Nephron progenitor cell (in vitro differentiated cells): ENCODE results near the gene CFAP58.
A peak's percentile ranks its signal among the peaks of the same experiment; 100 is the strongest.

Experiments used
- DNase-seq: peaks from one replicate; pipeline ENCODE4 v3.0.0; 2021
- H3K27ac Mint-ChIP-seq: 2 replicates; pipeline ENCODE4 v1.8.0; 2021; ENCODE audit warnings: mild to moderate bottlenecking, moderate library complexity, mixed read lengths
- H3K27me3 Mint-ChIP-seq: 2 replicates; pipeline ENCODE4 v1.8.0; 2021; ENCODE audit warnings: mild to moderate bottlenecking, low read depth, mixed read lengths; ENCODE audit not compliant: poor library complexity
- H3K36me3 Mint-ChIP-seq: 2 replicates; pipeline ENCODE4 v1.8.0; 2021; ENCODE audit warnings: low read depth, mixed read lengths
- H3K4me1 Mint-ChIP-seq: 2 replicates; pipeline ENCODE4 v1.8.0; 2021; ENCODE audit warnings: mixed read lengths
- H3K4me3 Mint-ChIP-seq: 2 replicates; pipeline ENCODE4 v1.8.0; 2021; ENCODE audit warnings: mild to moderate bottlenecking, moderate library complexity, mixed read lengths
- H3K9me3 Mint-ChIP-seq: 2 replicates; pipeline ENCODE4 v1.8.0; 2021; ENCODE audit warnings: mild to moderate bottlenecking, moderate library complexity, mixed read lengths
- TF ChIP-seq, protein P1 (sequence below): fragments of 200-600 bp; sonication (generic); IDR thresholded peaks from 2 replicates; pipeline ENCODE4 v1.5.0; 2021; ENCODE audit warnings: antibody characterized with exemption

The CFAP58 gene

DNA sequence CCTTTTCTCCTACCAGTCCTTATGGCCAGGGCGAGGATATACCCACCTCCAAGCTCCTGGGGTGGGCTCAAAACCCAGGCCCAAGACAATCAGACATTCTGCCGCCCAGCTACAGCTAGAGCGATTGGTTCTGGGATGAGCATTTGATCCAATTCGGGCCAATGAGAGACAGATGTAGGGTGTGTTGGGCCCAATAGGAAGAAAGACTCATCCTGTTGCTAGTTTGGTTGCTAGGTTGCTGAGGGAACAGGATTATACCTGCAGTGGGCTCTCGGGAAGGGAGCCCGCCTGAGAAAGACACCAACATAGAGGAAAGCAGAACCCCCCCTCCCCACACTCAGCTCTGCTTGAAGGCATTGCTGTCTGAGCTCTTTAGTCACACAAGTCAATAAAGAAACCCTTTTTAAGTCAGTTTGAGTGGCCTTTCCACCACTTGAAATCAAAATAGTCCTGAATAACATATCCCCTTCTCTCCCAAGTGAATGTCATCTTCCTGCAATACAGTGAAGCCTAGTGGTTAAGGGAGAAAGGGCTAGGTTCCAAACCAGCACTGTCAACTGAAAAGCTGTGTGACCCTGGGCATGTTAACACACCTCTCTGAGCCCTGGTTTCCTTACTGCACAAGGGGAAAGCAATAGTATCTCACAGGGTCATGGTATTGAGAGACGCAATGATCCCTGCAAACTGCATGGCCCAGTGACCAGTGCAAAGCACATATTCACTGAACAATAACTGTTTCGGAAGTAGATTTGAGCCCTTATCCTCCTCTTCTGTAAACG, 37.1 kb upstream of the CFAP58 start:
- no peaks in the 10 kb centered on the region for H3K9me3 Mint-ChIP-seq
- TF ChIP-seq, protein P1, sequence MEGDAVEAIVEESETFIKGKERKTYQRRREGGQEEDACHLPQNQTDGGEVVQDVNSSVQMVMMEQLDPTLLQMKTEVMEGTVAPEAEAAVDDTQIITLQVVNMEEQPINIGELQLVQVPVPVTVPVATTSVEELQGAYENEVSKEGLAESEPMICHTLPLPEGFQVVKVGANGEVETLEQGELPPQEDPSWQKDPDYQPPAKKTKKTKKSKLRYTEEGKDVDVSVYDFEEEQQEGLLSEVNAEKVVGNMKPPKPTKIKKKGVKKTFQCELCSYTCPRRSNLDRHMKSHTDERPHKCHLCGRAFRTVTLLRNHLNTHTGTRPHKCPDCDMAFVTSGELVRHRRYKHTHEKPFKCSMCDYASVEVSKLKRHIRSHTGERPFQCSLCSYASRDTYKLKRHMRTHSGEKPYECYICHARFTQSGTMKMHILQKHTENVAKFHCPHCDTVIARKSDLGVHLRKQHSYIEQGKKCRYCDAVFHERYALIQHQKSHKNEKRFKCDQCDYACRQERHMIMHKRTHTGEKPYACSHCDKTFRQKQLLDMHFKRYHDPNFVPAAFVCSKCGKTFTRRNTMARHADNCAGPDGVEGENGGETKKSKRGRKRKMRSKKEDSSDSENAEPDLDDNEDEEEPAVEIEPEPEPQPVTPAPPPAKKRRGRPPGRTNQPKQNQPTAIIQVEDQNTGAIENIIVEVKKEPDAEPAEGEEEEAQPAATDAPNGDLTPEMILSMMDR = no peak

DNA sequence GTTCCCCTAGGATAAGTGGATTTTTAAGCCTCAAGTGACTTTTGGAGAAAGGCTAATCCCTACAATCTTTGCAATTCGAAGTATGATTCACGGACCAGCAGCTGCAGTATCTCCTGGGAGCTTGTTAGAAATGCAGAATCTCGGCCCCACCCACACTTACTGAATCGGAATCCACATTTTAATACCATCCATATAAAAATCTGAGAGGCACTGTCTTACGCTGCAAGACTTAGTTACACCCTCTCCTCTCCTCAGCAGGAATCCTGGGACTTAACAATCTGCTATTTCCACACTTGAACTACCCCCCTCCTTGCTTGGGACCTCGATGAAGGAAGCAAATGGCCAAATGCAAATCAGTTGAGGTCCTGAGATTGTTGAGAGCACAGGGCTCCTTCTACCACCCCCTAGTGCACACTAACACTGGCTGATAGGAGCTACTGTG, 36.3 kb upstream of the CFAP58 start:
- no peak for DNase-seq
- peaks cover 47% of the 10 kb centered on the region for H3K36me3 Mint-ChIP-seq
- H3K4me1 Mint-ChIP-seq = peaks cover 36% of the 10 kb centered on the region
- no peak overlapping the region for H3K4me3 Mint-ChIP-seq
- no peak overlapping the region for H3K27ac Mint-ChIP-seq
- H3K27me3 Mint-ChIP-seq = no peaks in the 10 kb centered on the region
- no peaks in the 10 kb centered on the region for H3K9me3 Mint-ChIP-seq
- TF ChIP-seq, protein P1 = no peak

More for the DNA sequence above, 37.1 kb upstream of the CFAP58 start:
- no peak overlapping the region for H3K27ac Mint-ChIP-seq
- H3K4me1 Mint-ChIP-seq = peaks cover 28% of the 10 kb centered on the region
- no peak overlapping the region for H3K4me3 Mint-ChIP-seq
- no peaks in the 10 kb centered on the region for H3K27me3 Mint-ChIP-seq
- H3K36me3 Mint-ChIP-seq = peaks cover 51% of the 10 kb centered on the region
- DNase-seq = no peak

DNA sequence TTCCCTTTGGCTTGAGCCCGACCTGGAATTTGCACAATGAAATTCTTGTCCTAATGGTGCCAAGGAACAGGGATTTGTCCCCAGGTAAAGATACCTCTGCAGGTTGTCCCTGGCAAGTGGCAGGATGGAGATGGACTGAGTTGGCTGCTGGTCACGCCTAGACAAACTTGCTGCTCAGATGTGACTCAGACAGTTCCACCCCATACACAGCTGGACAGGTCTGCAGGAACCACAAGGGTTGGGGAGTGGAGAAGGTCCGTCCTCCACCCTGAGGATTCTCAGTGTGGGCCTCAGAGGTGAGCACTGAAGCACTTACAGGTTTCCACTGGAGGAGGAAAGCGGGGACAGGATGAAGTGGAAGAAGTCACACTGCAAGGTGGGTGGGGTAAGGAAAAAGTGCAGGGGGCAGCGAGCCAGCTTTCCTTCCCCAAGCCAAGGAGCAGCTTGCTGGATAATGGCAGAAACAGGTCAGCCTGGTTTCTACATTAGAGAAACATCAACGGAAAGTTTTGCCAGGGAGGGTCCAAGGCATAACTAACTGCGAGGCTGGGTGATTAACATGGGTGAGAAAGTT, 35.8 kb upstream of the CFAP58 start:
- Mint-ChIP-seq H3K36me3 (peaks cover 42% of the 10 kb centered on the region), H3K27ac (no peak overlapping the region), H3K4me3 (no peak overlapping the region), H3K27me3 (no peaks in the 10 kb centered on the region), H3K9me3 (no peaks in the 10 kb centered on the region), H3K4me1 (peaks cover 41% of the 10 kb centered on the region)
- TF ChIP-seq, protein P1 = no peak
- no peak for DNase-seq

DNA sequence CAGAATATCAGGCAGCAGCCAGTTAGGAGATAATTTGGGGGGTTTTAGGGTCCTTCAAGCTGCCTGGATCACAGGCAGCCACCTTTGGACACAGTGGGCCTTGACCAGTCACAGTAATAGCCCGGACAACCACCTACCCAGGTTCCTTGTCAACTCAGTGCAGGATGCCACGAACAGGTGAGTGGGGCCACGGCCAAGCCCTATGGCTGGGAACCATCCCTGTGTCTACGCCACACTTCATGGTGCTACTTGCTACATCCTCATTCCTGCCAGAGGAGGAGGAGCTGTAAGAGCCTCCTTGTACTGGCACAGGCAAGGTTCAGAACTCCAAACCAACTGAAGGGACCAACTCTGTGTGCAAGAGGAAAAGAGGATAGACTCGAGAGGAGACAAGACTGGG, 35.3 kb upstream of the CFAP58 start:
- TF ChIP-seq, protein P1 = no peak
- DNase-seq = no peak
- peaks cover 45% of the 10 kb centered on the region for H3K4me1 Mint-ChIP-seq
- peaks cover 37% of the 10 kb centered on the region for H3K36me3 Mint-ChIP-seq
- H3K9me3 Mint-ChIP-seq = no peaks in the 10 kb centered on the region
- no peaks in the 10 kb centered on the region for H3K27me3 Mint-ChIP-seq
- no peak overlapping the region for H3K27ac Mint-ChIP-seq
- H3K4me3 Mint-ChIP-seq = no peak overlapping the region

DNA sequence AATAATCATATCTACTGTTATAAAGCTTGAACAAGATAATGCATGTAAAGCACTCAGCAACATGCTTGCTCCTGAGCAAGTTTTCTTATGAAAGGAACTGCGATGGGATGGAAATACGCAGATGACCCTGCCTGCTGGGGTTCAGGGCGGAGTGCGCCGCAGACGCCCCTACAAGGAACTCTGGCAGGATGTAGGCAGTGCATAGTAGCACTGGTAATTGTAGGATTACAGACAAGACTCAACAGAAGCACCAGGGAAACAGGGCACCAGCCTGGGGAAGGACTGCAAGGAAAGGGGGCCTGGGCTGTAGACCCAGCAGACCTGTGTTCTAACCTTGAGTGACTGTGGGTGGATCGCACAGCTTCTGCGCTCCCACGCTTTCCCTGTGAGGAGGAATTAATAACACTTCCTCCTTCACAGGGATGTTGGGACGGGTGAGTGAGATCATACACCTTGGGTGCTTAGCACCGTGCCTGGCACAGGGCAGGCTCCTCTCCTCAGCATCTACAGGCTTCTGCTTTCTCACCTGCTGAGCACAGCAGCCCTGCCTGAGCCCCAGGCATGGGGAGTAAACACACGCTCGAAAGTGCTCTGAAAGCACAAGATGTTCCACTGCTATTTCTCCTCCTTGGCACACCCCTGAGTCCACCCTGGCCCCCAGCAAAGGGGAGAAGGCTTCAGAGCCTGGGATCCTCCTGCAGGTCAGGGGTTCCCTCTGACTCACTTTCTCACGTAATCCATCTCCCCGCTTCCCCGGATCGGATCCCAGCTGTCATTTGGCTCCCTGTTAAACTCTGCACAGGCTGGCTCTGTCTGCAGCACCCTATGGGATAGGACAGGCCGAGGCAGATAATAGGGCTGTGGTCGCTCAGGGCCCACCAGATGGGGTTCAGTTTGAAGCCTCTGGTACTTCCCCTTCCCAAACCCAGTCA, 34.6 kb upstream of the CFAP58 start:
- TF ChIP-seq, protein P1 = no peak
- H3K4me1 Mint-ChIP-seq = peaks cover 51% of the 10 kb centered on the region
- no peaks in the 10 kb centered on the region for H3K9me3 Mint-ChIP-seq
- peak overlapping the region; percentile 41 for H3K27ac Mint-ChIP-seq
- H3K27me3 Mint-ChIP-seq = no peaks in the 10 kb centered on the region
- DNase-seq = no peak
- H3K36me3 Mint-ChIP-seq = peaks cover 35% of the 10 kb centered on the region
- H3K4me3 Mint-ChIP-seq = no peak overlapping the region
